ENCODE data around the gene RARRES1.

Gene RARRES1

GRCh38 chr3:158678687-158679086 is 53.6 kb downstream of the RARRES1 start:
- Histone ChIP-seq H3K36me3 (ENCODE audit: insufficient read depth, insufficient read length, low read length) (peaks cover 27% of the 10 kb centered on the region), H3K27me3 (ENCODE audit: insufficient read depth, insufficient read length) (no peaks in the 10 kb centered on the region)
- TF ChIP-seq YY1 (IDR thresholded peaks at IDR 0.05; ENCODE audit: insufficient read depth, insufficient read length) (no peak), SUZ12 (IDR thresholded peaks at IDR 0.05; ENCODE audit: extremely low read depth, insufficient read depth, insufficient read length) (no peak), ZNF274 (IDR thresholded peaks at IDR 0.05; ENCODE audit: low read depth, low read length) (no peak)

GRCh38 chr3:158672215-158673176 is 59.8 kb downstream of the RARRES1 start, which contains the start of gene LXN:
Gene LXN, minus strand, starts transcription at chr3:158672648. Its CDS starts 170 bp downstream, at chr3:158672478.
- Histone ChIP-seq H3K36me3 (ENCODE audit: insufficient read depth, insufficient read length, low read length) (peaks cover 45% of the 10 kb centered on the region), H3K9me3 (ENCODE audit: insufficient read depth, low read length) (no peaks in the 10 kb centered on the region), H3K4me3 (ENCODE audit: insufficient read length, low read depth) (peak within 1 kb of the TSS; percentile 65), H3K27me3 (ENCODE audit: insufficient read depth, insufficient read length) (no peaks in the 10 kb centered on the region), H3K9ac (ENCODE audit: insufficient read length, low read depth) (peak within 1 kb of the TSS; percentile 79), H3K4me1 (ENCODE audit: insufficient read depth, insufficient read length) (no peaks in the 10 kb centered on the region)
- TF ChIP-seq ZNF274 (IDR thresholded peaks at IDR 0.05; ENCODE audit: low read depth, low read length) (no peak), YY1 (IDR thresholded peaks at IDR 0.05; ENCODE audit: insufficient read depth, insufficient read length) (no peak), SUZ12 (IDR thresholded peaks at IDR 0.05; ENCODE audit: extremely low read depth, insufficient read depth, insufficient read length) (no peak)
- peak; percentile 67 for DNase-seq (ENCODE audit: low read depth, low spot score)

More at GRCh38 chr3:158678687-158679086, 53.6 kb downstream of the RARRES1 start:
- Histone ChIP-seq H3K4me1 (ENCODE audit: insufficient read depth, insufficient read length) (no peaks in the 10 kb centered on the region), H3K9ac (ENCODE audit: insufficient read length, low read depth) (no peak overlapping the region), H3K4me3 (ENCODE audit: insufficient read length, low read depth) (no peak overlapping the region), H3K9me3 (ENCODE audit: insufficient read depth, low read length) (no peaks in the 10 kb centered on the region)
- no peak for DNase-seq (ENCODE audit: low read depth, low spot score)

- Histone ChIP-seq H3K9ac (ENCODE audit: insufficient read length, low read depth) (peak overlapping the region; percentile 79), H3K4me3 (ENCODE audit: insufficient read length, low read depth) (peak overlapping the region; percentile 65), H3K9me3 (ENCODE audit: insufficient read depth, low read length) (no peaks in the 10 kb centered on the region), H3K4me1 (ENCODE audit: insufficient read depth, insufficient read length) (no peaks in the 10 kb centered on the region), H3K36me3 (ENCODE audit: insufficient read depth, insufficient read length, low read length) (peaks cover 46% of the 10 kb centered on the region), H3K27me3 (ENCODE audit: insufficient read depth, insufficient read length) (no peaks in the 10 kb centered on the region)
- no peak for TF ChIP-seq ZNF274 (IDR thresholded peaks at IDR 0.05; ENCODE audit: low read depth, low read length)
- no peak for TF ChIP-seq YY1 (IDR thresholded peaks at IDR 0.05; ENCODE audit: insufficient read depth, insufficient read length)
- TF ChIP-seq SUZ12 (IDR thresholded peaks at IDR 0.05; ENCODE audit: extremely low read depth, insufficient read depth, insufficient read length), result no peak
- no peak for DNase-seq (ENCODE audit: low read depth, low spot score)
Measured at GRCh38 chr3:158671821-158672214, 60.4 kb downstream of the RARRES1 start.

- H3K4me3 ChIP-seq (ENCODE audit: insufficient read length, low read depth), result no peak overlapping the region
- H3K9ac ChIP-seq (ENCODE audit: insufficient read length, low read depth), result no peak overlapping the region
- no peaks in the 10 kb centered on the region for H3K4me1 ChIP-seq (ENCODE audit: insufficient read depth, insufficient read length)
- TF ChIP-seq SUZ12 (IDR thresholded peaks at IDR 0.05; ENCODE audit: extremely low read depth, insufficient read depth, insufficient read length) (no peak), ZNF274 (IDR thresholded peaks at IDR 0.05; ENCODE audit: low read depth, low read length) (no peak), YY1 (IDR thresholded peaks at IDR 0.05; ENCODE audit: insufficient read depth, insufficient read length) (no peak)
- H3K27me3 ChIP-seq (ENCODE audit: insufficient read depth, insufficient read length), result no peaks in the 10 kb centered on the region
- H3K9me3 ChIP-seq (ENCODE audit: insufficient read depth, low read length), result no peaks in the 10 kb centered on the region
- no peak for DNase-seq (ENCODE audit: low read depth, low spot score)
- peaks cover 67% of the 10 kb centered on the region for H3K36me3 ChIP-seq (ENCODE audit: insufficient read depth, insufficient read length, low read length)
Measured at GRCh38 chr3:158668506-158668905, 63.8 kb downstream of the RARRES1 start.

GRCh38 chr3:158666416-158666815 is 65.8 kb downstream of the RARRES1 start:
- H3K9ac ChIP-seq (ENCODE audit: insufficient read length, low read depth), result no peak overlapping the region
- no peaks in the 10 kb centered on the region for H3K4me1 ChIP-seq (ENCODE audit: insufficient read depth, insufficient read length)
- H3K27me3 ChIP-seq (ENCODE audit: insufficient read depth, insufficient read length), result no peaks in the 10 kb centered on the region
- TF ChIP-seq YY1 (IDR thresholded peaks at IDR 0.05; ENCODE audit: insufficient read depth, insufficient read length) (no peak), SUZ12 (IDR thresholded peaks at IDR 0.05; ENCODE audit: extremely low read depth, insufficient read depth, insufficient read length) (no peak), ZNF274 (IDR thresholded peaks at IDR 0.05; ENCODE audit: low read depth, low read length) (no peak)
- no peak for DNase-seq (ENCODE audit: low read depth, low spot score)
- H3K36me3 ChIP-seq (ENCODE audit: insufficient read depth, insufficient read length, low read length), result peaks cover 87% of the 10 kb centered on the region
- H3K9me3 ChIP-seq (ENCODE audit: insufficient read depth, low read length), result no peaks in the 10 kb centered on the region
- H3K4me3 ChIP-seq (ENCODE audit: insufficient read length, low read depth), result no peak overlapping the region

GRCh38 chr3:158663832-158664231 is 68.4 kb downstream of the RARRES1 start:
- no peak overlapping the region for H3K4me3 ChIP-seq (ENCODE audit: insufficient read length, low read depth)
- no peak for TF ChIP-seq YY1 (IDR thresholded peaks at IDR 0.05; ENCODE audit: insufficient read depth, insufficient read length)
- H3K4me1 ChIP-seq (ENCODE audit: insufficient read depth, insufficient read length), result no peaks in the 10 kb centered on the region
- peaks cover 93% of the 10 kb centered on the region for H3K36me3 ChIP-seq (ENCODE audit: insufficient read depth, insufficient read length, low read length)
- no peaks in the 10 kb centered on the region for H3K27me3 ChIP-seq (ENCODE audit: insufficient read depth, insufficient read length)
- DNase-seq (ENCODE audit: low read depth, low spot score), result no peak
- H3K9me3 ChIP-seq (ENCODE audit: insufficient read depth, low read length), result no peaks in the 10 kb centered on the region
- no peak overlapping the region for H3K9ac ChIP-seq (ENCODE audit: insufficient read length, low read depth)

- no peak overlapping the region for H3K4me3 ChIP-seq (ENCODE audit: insufficient read length, low read depth)
- no peak overlapping the region for H3K9ac ChIP-seq (ENCODE audit: insufficient read length, low read depth)
- DNase-seq (ENCODE audit: low read depth, low spot score), result no peak
- no peak for TF ChIP-seq YY1 (IDR thresholded peaks at IDR 0.05; ENCODE audit: insufficient read depth, insufficient read length)
- TF ChIP-seq SUZ12 (IDR thresholded peaks at IDR 0.05; ENCODE audit: extremely low read depth, insufficient read depth, insufficient read length), result no peak
- no peak for TF ChIP-seq ZNF274 (IDR thresholded peaks at IDR 0.05; ENCODE audit: low read depth, low read length)
- H3K4me1 ChIP-seq (ENCODE audit: insufficient read depth, insufficient read length), result no peaks in the 10 kb centered on the region
- peaks cover 92% of the 10 kb centered on the region for H3K36me3 ChIP-seq (ENCODE audit: insufficient read depth, insufficient read length, low read length)
- H3K9me3 ChIP-seq (ENCODE audit: insufficient read depth, low read length), result no peaks in the 10 kb centered on the region
- no peaks in the 10 kb centered on the region for H3K27me3 ChIP-seq (ENCODE audit: insufficient read depth, insufficient read length)
Measured at GRCh38 chr3:158663246-158663645, 69.0 kb downstream of the RARRES1 start.
